Loucy (cell line): Measurements from ENCODE around the gene PSME4.

Source experiments
- H2AFZ ChIP-seq: fragments of 200-600 bp; sonication (generic); 2 replicates; pipeline ENCODE4 v1.6.0; 2016; ENCODE audit warnings: antibody characterized with exemption, mild to moderate bottlenecking, low read length, moderate library complexity
- H3F3A ChIP-seq: fragments of 200-600 bp; 2 replicates; pipeline ENCODE4 v1.6.0; 2016; ENCODE audit warnings: antibody characterized with exemption, low read depth, mild to moderate bottlenecking
- H3K27me3 ChIP-seq: fragments of 200-600 bp; sonication (generic); 2 replicates; pipeline ENCODE4 v1.6.1; 2014; ENCODE audit warnings: low read length, mild to moderate bottlenecking; ENCODE audit not compliant: insufficient read depth, poor library complexity, severe bottlenecking
- H3K36me3 ChIP-seq: fragments of 200-600 bp; sonication (generic); 2 replicates; pipeline ENCODE4 v1.6.1; 2016; ENCODE audit warnings: low read length; ENCODE audit not compliant: insufficient read depth
- H3K4me1 ChIP-seq: fragments of 200-600 bp; sonication (generic); 2 replicates; pipeline ENCODE4 v1.5.1; 2014; ENCODE audit warnings: low read length, mild to moderate bottlenecking; ENCODE audit not compliant: insufficient read depth, poor library complexity, severe bottlenecking
- H3K4me2 ChIP-seq: fragments of 200-600 bp; sonication (generic); 2 replicates; pipeline ENCODE4 v1.6.0; 2014; ENCODE audit warnings: antibody characterized with exemption, low read length, low read depth, mild to moderate bottlenecking; ENCODE audit not compliant: poor library complexity, severe bottlenecking
- H3K4me3 ChIP-seq: fragments of 200-600 bp; sonication (generic); 2 replicates; pipeline ENCODE4 v1.5.1; 2014; ENCODE audit warnings: low read length, mild to moderate bottlenecking, mixed read lengths; ENCODE audit not compliant: poor library complexity, severe bottlenecking
- H3K79me2 ChIP-seq: fragments of 200-600 bp; sonication (generic); 2 replicates; pipeline ENCODE4 v1.6.1; 2014; ENCODE audit warnings: low read length; ENCODE audit not compliant: insufficient read depth
- H3K9ac ChIP-seq: fragments of 200-600 bp; sonication (generic); 2 replicates; pipeline ENCODE4 v1.6.0; 2014; ENCODE audit warnings: mild to moderate bottlenecking, low read depth, low read length, moderate library complexity; ENCODE audit not compliant: poor library complexity, severe bottlenecking
- H3K9me2 ChIP-seq: fragments of 200-600 bp; sonication (generic); replicated peaks from 2 replicates; pipeline ENCODE4 v1.6.1; 2016; ENCODE audit warnings: low read depth, low read length, mixed read lengths
- H3K9me3 ChIP-seq: fragments of 200-600 bp; sonication (generic); 2 replicates; pipeline ENCODE4 v1.6.1; 2014; ENCODE audit warnings: mild to moderate bottlenecking, antibody characterized with exemption, low read length, low read depth; ENCODE audit not compliant: insufficient read depth
- H4K20me1 ChIP-seq: fragments of 200-600 bp; sonication (generic); 2 replicates; pipeline ENCODE4 v1.6.0; 2014; ENCODE audit warnings: antibody characterized with exemption, low read length, mild to moderate bottlenecking; ENCODE audit not compliant: insufficient read depth, poor library complexity, severe bottlenecking
- CTCF ChIP-seq: fragments of 200-600 bp; sonication (generic); conservative IDR thresholded peaks from 2 replicates; pipeline ENCODE4 v1.5.1; 2014; ENCODE audit warnings: mild to moderate bottlenecking, antibody characterized with exemption, low read length
- EZH2phosphoT487 ChIP-seq: fragments of 200-600 bp; IDR thresholded peaks from 2 replicates; pipeline ENCODE4 v1.6.1; 2018; ENCODE audit warnings: antibody characterized with exemption, mild to moderate bottlenecking, moderate library complexity, borderline replicate concordance

Gene PSME4

GRCh38 chr2:53881360-53881759 lies 89.4 kb downstream of the PSME4 start:
- H3K4me1 ChIP-seq, result no peaks in the 10 kb centered on the region
- H4K20me1 ChIP-seq, result no peaks in the 10 kb centered on the region
- H3K4me3 ChIP-seq, result no peak overlapping the region
- no peaks in the 10 kb centered on the region for H3K27me3 ChIP-seq
- H3F3A ChIP-seq, result no peaks in the 10 kb centered on the region
- no peaks in the 10 kb centered on the region for H3K9me2 ChIP-seq
- H3K4me2 ChIP-seq, result no peak overlapping the region
- no peaks in the 10 kb centered on the region for H3K9me3 ChIP-seq
- no peak overlapping the region for H3K9ac ChIP-seq
- no peak overlapping the region for H2AFZ ChIP-seq
- TF ChIP-seq EZH2phosphoT487, result no peak
- TF ChIP-seq CTCF, result no peak
- H3K36me3 ChIP-seq, result peaks cover 58% of the 10 kb centered on the region; the same call in 1 of the 2 replicates
- H3K79me2 ChIP-seq, result no peaks in the 10 kb centered on the region

- TF ChIP-seq CTCF (no peak), EZH2phosphoT487 (no peak)
- H3F3A ChIP-seq, result no peaks in the 10 kb centered on the region
- no peak overlapping the region for H3K4me3 ChIP-seq
- H3K36me3 ChIP-seq, result peaks cover 58% of the 10 kb centered on the region; the same call in 1 of the 2 replicates
- H3K79me2 ChIP-seq, result no peaks in the 10 kb centered on the region
- H3K27me3 ChIP-seq, result no peaks in the 10 kb centered on the region
- no peaks in the 10 kb centered on the region for H3K4me1 ChIP-seq
- H3K4me2 ChIP-seq, result no peak overlapping the region
- no peak overlapping the region for H2AFZ ChIP-seq
- H3K9me3 ChIP-seq, result no peaks in the 10 kb centered on the region
- no peaks in the 10 kb centered on the region for H3K9me2 ChIP-seq
- no peaks in the 10 kb centered on the region for H4K20me1 ChIP-seq
- no peak overlapping the region for H3K9ac ChIP-seq
Observed at GRCh38 chr2:53880756-53881155, 90.0 kb downstream of the PSME4 start.

- Histone ChIP-seq H3K9me2 (no peaks in the 10 kb centered on the region), H3K4me3 (no peak overlapping the region), H3K9me3 (no peaks in the 10 kb centered on the region), H4K20me1 (no peaks in the 10 kb centered on the region), H3K4me1 (no peaks in the 10 kb centered on the region), H2AFZ (no peak overlapping the region), H3K36me3 (peaks cover 56% of the 10 kb centered on the region), H3K9ac (no peak overlapping the region), H3K79me2 (no peaks in the 10 kb centered on the region), H3F3A (no peaks in the 10 kb centered on the region), H3K27me3 (no peaks in the 10 kb centered on the region), H3K4me2 (no peak overlapping the region)
- TF ChIP-seq EZH2phosphoT487, result no peak
- no peak for TF ChIP-seq CTCF
Observed at GRCh38 chr2:53877556-53877955, 93.2 kb downstream of the PSME4 start.
